HG03378 (cell line): Measurements from ENCODE around the gene MGAT5B.

ENCODE experiments used
- ATAC-seq: cut with Tn5 transposase; IDR thresholded peaks from one replicate; pipeline ENCODE4 v1.9.1; 2021; ENCODE audit warnings: mild to moderate bottlenecking, moderate library complexity; ENCODE audit not compliant: unreplicated experiment

Gene MGAT5B

GRCh38 chr17:76901542-76902197 lies 33.5 kb downstream of the MGAT5B start:
- ATAC-seq, result no peak

GRCh38 chr17:76902476-76902875 lies 34.3 kb downstream of the MGAT5B start:
- no peak for ATAC-seq

GRCh38 chr17:76903631-76904030 lies 35.4 kb downstream of the MGAT5B start:
- no peak for ATAC-seq

GRCh38 chr17:76904116-76904515 lies 35.9 kb downstream of the MGAT5B start:
- no peak for ATAC-seq

- ATAC-seq, result no peak
These were observed 36.8 kb downstream of the MGAT5B start for GRCh38 chr17:76905036-76905435.

- ATAC-seq, result no peak
These were observed 37.6 kb downstream of the MGAT5B start for GRCh38 chr17:76905836-76906235.

GRCh38 chr17:76906463-76906862 lies 38.3 kb downstream of the MGAT5B start:
- ATAC-seq, result no peak

GRCh38 chr17:76907352-76907751 lies 39.1 kb downstream of the MGAT5B start:
- no peak for ATAC-seq

GRCh38 chr17:76909971-76910760 lies 42.0 kb downstream of the MGAT5B start:
- ATAC-seq, result no peak

- no peak for ATAC-seq
These were observed 43.3 kb downstream of the MGAT5B start for GRCh38 chr17:76911299-76912017.

GRCh38 chr17:76912421-76913164 lies 44.4 kb downstream of the MGAT5B start:
- no peak for ATAC-seq

- ATAC-seq, result no peak
These were observed 46.7 kb downstream of the MGAT5B start for GRCh38 chr17:76914937-76915336.

GRCh38 chr17:76915840-76916510 lies 47.8 kb downstream of the MGAT5B start:
- ATAC-seq, result no peak

GRCh38 chr17:76917829-76918228 lies 49.6 kb downstream of the MGAT5B start:
- ATAC-seq, result no peak

GRCh38 chr17:76918811-76919210 lies 50.6 kb downstream of the MGAT5B start:
- ATAC-seq, result no peak

- ATAC-seq, result no peak
These were observed 52.3 kb downstream of the MGAT5B start for GRCh38 chr17:76920364-76921139.

- ATAC-seq, result no peak
These were observed 53.3 kb downstream of the MGAT5B start for GRCh38 chr17:76921340-76922036.

- no peak for ATAC-seq
These were observed 53.9 kb downstream of the MGAT5B start for GRCh38 chr17:76922084-76922483.

GRCh38 chr17:76922967-76923366 lies 54.8 kb downstream of the MGAT5B start:
- no peak for ATAC-seq
